Femur (tissue), 1 donor: ENCODE data around the gene RADIL.
A peak's percentile ranks its signal among the peaks of the same experiment; 100 is the strongest.

Experiments used
- DNase-seq: peaks from one replicate; pipeline ENCODE4 v3.0.0-alpha.2; 2017

Gene RADIL

DNA sequence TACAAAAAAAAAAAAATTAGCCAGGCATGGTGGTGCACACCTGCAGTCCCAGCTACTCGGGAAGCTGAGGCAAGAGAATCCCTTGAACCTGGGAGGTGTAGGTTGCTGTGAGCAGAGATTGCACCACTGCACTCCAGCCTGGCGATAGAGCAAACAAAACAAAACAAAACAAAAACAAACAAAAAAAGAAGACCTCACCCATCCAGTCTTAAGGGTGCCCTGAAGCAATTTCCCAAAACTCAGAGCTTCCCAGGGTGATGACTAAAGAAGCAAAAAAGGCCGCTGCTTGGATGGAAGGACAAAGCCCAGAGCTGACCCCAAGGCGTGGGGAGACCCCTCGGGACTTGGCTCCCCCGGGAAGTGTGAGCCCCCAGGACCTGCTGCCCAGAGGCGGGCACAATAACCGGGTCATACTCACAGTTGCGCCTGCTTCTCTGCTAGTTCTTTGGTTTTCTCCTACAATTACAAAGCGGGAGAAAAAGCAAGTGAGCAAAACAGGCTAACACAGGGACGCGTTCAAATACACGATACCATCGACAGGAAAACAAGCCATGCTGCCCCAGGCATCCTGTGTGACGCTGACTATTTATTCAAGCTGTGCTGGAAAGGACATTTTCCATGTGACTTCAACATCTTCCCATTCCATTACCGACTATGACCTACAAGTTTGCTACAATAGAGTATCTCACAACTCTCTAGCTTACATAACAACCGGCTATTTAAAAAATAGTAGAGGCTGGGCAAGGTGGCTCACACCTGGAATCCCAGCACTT lies 51.6 kb downstream of the RADIL start:
- DNase-seq, result no peak

DNA sequence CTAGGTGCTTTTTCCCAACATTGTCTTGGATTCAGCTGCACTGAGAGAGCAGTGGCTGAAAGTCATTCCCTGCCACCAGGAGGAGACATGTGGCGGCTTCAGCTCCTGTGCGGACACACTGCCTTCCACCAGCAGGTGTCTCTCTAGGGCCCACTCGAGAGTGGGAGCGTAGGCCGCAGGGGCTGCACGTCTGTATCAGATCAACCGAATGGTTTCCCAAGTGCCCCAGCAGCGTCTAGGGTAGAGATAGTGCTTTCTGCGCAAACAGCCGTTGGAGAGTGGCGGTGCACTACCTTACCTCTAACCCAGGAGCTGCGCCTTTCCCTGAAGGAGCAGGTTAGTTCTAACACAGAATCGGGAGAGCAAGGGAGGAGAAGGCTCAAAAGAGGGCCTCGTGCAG lies 53.3 kb downstream of the RADIL start:
- DNase-seq, result peak; percentile 80

DNA sequence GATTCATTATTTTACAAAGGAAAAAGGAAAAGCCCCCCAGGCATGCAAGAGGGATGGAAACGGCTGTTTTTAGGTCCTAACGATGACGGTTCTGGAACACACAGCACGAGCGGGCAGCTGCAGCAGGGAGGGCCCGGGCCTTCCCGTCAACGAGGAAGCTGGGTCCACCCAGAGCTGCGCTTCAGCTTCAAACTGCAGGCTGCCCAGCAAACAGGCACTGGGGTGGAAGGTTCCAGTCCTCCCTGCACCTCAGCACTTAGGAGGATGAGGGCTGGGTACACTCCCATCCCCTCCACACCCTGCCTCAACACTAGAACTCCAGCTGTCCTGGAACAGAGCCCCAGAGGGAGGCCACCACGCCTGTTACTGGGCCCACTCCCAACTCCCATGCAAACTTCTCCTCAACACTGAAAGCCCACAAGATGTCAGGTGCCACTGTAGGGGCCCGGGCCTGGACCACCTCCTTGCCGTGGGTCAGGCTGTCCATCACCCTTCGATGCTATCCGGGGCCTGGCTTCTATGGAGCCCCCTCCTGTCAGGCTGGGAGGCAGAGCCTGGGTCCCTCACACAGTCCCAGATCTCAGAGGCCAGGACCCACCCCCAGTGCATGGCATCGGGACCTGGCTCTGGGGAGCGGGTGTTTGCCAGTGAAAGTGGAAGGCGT lies 54.7 kb downstream of the RADIL start:
- no peak for DNase-seq

DNA sequence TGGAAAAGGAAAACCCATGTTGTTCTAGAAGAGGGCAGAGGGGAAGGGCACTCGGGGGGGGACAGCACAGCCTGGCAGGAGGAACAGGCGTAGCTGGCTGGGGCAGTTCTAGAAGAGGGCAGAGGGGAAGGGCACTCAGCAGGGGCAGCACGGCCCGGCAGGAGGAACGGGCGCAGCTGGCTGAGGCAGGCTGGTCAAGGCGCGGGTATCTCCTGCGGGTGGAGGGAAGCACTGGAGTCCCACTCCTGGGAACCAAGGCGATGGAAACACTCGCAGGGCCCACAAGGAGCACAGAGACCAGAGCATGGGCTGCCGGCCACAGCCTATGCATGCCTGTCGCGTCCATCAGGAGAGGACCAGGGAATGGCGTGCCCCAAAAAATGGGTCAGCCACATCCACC lies 58.4 kb downstream of the RADIL start:
- DNase-seq, result no peak

DNA sequence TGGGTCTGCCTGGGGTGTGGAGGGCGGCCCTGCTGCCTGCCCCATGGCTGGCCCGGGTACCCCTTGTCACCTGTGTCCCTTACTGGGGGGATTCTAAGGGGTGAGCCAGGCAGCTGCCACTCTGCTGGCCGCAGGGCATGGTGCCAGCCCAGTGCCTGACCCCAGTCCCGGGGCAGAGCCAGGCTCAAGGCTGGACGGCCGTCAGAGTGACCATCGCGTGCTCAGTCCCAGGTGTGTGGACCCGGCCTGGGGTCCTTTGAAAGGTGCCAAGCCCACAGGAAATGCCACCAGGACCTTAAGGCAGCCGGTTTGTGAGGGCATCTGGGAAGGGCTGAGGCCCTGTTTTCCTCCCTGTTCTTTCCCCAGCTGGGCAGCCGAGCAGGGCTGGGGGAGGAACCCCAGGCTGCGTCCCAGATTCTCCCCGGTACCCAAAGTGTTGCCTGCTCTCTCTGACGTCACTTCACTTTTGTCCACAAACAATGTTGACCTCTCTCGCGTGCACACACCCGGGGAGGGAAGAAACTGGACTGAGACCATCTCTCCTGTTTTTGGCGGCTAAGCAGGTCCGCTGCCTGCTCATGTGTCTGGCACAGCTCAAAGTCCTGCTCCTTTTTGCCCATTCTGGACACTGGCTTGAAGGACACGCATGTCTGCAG lies 59.3 kb downstream of the RADIL start:
- DNase-seq, result no peak

DNA sequence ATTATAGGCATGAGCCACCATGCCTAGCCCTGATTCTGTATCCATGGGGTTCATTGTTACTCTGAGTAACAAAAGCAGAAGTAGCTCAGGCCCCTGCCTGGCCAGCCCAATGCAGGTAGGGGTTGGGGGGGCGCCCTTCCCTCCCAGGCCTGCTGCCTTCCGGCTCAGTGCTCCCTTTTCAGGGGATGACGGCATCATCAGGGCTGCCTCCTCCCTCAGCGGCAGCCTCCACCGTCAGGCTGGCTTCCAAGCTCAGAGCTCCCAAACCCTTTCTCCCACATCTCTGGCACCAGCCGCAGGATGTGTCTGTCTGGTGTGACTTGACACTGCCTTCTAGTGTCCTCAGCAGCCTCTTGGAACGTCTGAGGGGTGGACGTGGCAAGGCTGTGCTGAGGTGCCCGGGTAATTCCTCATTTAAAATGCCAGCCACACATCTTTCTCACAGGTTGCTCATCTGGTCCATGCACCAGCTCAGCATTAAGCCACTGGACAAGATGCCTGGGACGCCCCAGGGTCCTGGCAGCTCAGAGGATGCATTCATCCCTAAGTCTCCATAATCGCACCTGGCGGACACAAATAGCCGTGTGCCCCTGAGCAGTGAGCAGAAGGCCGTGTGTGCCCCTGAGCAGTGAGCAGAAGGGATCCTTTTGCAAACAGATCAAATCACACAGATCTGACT lies 59.9 kb downstream of the RADIL start:
- DNase-seq, result no peak

DNA sequence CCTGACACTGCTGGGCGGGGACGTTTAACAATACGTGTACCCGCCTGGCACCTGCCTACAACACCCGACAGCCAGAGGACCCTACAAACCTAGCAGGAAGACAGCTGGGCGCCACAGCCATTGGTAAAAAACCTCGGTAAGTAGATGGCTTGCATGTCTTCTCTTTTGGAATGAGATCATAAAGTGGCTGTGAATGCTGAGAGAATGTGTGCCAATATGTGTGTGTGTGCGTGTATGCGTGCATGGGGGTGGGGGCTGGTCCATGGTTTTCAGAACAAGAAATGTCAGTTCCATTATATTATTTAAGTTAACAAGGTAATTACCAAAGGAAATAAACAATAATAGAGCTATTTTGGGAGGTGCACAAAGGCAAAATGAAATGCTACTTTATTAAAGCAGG lies 60.8 kb downstream of the RADIL start:
- DNase-seq, result no peak

DNA sequence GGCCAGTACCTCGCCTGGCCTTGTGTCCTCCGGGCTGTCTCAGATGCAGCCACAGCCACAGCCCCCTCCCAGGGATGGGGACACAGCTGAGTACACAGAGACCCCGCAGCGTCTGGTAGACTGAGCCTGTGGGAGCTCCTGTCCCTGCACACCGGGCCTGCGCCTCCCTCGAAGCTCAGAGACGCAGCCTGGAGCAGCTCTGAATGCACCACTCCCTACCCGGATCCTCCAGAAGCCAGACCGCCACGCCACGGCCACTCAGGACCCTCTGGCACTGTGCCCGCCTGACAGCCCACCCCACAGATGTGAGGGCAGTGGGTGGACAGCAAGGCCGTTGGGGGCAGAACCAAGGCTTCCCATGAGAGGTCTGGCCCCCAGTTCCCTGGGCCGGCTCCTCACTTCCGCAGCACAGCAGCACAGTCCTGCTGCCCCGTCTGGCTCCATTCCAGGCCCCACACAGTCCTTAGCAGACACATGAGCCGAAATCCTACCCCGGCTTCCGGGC lies 62.5 kb downstream of the RADIL start:
- DNase-seq, result peak; percentile 31

DNA sequence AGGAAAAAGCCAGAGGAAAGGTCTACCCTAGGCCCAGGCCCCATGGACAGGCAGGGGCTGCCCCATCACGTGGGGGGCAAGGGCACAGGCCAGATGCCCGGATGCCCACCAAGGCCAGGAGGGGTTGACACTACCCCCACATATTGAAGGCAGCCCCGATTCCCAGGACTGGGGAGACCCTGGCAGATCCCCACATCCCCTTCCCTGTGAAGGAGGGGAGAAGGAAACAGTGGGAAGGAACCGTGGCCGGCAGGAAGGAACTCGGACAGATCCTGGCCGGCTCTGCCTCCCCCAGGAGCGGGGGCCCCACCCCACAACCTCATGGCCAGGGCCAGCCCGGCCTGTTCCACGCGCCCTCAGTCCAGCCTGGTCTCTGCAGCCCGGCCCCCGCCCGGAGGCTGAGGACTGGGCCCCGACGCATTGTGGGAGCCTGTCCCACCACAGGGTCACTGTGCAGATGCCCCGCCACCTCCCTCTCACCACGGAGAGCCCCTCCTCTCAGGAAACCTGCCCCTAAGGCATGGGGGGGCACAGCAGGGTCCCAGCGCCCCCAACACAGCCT lies 63.0 kb downstream of the RADIL start:
- DNase-seq, result peak; percentile 47

DNA sequence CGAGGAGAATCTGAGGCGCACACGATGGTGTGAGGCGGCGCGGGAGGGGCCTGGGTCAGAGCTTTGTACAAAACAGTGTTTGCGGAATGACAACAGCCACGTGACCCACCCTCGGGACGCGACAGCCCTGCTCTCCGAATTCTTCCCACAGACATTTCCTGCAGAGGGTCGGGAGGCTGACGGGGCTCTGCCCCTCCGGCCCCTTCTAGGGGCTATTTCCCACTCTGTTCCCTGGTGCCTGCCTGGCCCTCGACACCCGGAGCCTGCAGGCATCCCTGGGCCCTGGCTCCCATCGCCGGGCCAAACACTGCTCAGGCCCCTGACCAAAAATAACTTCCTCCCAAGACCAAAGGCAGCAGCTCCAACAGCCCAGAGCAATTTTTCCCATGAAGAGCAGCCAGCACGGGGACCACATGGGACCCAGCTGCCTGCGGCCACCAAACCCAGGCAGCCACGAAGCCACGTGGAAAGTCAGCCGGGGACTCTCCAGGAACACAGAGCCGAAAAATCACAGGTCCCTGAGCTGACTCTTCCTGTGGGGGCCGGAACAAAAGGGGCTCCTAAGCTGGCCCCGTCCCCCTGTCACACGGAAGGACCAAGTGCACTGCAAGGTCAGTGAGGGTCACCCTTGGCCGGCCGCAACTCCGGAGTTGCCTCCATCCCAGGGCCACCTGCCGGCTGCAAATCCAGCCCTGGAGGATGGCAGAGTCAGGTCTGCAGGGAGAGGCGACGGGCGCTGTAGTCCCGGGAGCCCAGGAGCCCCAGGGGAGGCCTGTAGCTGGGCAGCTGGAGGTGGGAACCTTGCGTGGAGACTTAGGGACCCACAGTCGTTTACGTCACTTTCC lies 63.7 kb downstream of the RADIL start:
- DNase-seq, result peak; percentile 67

DNA sequence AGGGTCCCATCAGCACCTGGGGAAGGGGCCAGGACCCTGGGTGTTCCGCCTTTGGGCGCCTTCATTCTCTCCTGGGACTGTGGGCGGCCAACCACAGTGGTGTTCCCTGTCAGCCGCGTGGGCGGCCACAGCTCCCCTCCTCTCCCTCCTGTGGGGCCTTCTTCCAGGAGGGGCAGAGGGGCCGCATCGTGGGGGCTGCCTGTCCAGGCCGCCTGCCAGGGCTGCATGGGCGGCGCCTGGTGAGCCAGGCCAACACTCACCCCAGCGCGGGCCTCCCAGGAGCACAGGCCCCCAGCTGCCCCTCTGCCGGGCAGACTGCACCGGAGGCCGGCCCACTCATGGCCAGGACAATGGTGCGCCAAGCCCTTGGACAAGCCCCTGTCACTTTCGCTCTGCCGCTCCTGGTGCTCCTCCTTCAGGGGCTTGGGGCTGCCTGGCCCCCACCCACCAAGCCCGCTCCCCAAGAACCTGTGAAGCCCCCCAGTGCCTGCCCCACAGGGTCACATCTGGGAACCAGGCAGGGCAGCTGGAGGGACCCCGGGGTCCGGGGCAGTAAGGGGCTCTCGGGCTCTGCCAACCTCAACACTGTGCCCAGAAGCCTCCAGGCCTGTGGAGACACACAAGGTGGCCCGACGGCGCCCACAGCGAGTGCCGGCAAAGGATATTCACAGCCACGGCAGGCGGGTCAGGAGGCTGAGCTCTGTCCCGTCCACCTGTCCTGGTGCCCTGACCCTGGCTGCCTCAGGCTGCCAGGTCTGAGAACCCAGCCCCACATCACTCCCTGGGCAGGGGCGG lies 65.3 kb downstream of the RADIL start:
- DNase-seq, result no peak

DNA sequence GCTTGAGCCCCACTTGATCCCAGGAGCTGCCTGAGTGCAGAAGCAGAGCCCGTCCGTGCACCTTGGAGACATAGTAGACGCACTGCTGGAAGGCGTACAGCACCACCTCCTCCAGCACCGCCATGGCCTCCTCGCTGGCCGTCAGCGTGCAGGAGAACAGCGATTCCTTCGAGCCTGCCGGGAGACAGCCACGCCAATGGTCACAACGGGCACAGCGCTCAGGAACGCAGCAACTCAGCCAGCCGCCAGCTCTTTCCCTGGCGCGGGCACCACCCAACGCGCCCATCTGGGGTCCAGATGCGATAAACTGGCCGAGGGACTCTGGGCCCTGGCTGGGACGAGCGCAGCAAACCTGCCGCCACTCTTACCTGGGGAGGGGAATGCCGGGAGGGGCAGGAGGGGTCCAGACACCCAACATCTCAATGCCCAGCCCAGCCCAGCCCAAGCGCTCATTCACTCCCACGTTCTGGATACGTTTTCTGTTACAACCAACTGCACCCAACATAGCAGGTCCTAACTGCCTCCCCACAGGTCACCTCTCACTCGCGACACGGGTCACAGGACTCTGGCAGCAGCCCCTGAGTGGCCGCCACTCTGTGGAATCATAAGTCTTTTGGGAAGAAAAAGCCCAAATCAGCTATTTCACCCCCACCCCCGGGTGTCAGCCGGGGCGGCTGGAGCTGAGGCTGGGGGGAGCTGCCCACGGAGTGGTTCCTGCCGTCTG lies 66.2 kb downstream of the RADIL start:
- no peak for DNase-seq

DNA sequence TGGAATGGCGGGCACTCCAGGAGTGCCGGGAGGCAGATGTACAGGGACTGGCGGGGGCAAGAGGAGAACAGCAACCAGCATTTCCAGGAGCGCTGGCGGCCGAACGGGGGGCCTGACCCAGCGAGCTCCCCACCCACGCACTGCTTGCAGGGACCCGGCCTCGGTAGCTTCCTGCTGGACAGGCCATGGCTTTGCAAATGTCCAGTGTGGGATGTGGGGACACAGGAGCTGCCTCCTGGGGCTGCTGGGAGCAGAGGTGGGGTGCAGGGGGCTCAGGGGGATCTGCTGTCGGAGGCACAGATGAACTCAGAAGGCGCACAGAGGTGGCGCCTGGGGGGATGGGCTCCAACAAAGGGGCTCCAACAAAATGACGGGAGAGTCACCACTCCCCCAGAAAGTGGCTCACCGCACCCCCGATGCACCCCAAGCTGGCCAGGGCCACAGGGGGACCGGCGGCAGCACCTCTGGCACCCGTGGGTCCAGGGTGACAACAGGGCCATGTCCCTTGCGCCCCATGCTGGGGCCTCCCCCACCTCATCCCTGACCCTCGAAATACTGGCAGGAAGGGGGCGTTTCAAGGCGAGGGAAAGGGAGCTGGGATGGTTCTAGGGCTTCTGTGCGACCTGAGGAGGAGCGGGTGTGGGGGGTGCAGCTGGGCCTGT lies 67.0 kb downstream of the RADIL start:
- no peak for DNase-seq

DNA sequence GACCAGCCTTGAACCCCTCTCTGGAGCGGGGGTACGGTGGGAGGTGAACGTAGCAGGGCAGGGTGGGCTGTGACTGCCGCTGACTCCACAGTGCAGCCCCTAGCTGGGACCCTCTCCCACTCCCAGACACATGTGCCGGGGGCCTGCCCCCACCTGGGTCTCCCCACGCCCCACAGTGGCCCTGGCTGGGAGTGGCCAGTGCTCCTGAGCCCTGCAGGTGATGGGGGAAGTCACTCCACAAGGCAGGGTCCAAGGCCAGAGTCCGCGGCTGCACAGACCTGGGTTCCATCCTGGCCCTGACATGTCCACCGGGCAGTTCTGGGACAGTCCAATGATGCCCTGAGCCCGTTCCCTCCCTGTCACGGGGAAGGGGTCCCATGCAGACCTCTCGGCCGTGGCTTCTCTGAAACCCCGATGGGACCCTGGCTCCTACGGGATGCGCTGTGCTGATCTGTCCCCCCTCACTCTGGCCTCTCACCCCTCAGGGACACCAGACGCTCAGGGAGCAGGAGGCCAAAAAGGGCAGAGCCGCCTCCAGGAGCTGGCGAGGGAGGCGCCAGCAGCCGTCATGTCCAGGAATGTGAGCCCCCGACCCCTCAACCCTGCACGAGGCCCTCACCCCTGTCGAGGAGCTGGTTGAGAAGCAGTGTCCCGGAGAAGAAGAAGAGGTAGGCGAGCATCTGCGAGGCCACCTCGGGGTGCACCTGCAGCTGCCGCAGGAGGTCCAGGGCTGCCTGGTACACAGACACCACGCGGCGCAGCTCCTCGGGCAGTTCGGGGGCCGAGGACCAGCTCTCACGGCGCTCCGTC lies 67.7 kb downstream of the RADIL start:
- no peak for DNase-seq

DNA sequence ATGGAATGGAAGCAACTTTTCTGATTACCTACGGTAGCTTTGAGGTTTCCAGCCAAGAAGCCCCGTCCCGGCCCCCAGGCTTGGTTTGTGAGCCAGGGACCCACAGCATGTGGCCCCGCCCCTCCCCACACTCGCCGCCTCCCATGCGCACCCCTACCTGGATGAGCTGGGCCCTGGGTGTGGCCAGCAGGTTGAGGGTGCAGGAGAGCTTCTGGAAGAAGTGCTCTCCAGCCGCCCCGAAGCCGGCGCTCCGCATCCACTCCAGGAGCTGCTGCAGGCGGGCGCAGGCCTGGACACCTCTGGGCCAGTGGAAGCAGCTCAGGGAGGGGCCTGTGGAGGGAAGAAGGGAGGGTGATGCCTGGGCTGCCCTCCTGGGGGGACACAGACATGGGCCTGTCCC lies 68.4 kb downstream of the RADIL start:
- no peak for DNase-seq

DNA sequence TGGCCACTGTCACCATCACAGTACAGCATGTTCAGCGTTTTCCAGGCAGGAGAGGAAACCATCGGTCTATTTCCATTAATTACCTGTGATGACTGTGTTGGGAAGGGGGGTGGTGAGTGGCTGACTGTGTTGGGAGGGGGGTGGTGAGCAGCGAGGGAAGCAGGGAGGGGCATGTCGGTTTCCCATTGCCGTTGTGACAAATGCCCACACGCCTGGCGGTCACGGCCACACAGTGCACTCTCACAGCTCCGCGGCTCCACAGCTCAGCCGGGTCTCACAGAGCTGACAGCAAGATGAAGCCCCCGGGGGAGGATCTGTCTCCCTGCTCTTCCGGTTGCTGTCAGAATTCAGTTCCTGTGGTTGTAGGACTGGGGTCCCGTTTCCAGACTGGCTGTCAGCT lies 69.1 kb downstream of the RADIL start:
- no peak for DNase-seq

DNA sequence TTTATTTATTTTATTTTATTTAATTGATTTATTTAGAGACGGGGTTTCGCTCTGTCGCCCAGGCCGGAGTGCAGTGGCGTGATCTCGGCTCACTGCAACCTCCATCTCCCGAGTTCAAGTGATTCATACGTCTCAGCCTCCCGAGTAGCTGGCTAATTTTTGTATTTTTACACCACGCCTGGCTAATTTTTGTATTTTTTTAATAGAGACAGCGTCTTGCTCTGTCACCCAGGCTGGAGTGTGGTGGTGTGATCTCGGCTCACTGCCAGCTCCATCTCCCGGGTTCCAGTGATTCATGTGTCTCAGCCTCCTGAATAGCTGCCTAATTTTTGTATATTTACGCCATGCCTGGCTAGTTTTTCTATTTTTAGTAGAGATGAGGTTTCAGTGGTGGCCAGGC lies 73.8 kb downstream of the RADIL start:
- DNase-seq, result no peak

DNA sequence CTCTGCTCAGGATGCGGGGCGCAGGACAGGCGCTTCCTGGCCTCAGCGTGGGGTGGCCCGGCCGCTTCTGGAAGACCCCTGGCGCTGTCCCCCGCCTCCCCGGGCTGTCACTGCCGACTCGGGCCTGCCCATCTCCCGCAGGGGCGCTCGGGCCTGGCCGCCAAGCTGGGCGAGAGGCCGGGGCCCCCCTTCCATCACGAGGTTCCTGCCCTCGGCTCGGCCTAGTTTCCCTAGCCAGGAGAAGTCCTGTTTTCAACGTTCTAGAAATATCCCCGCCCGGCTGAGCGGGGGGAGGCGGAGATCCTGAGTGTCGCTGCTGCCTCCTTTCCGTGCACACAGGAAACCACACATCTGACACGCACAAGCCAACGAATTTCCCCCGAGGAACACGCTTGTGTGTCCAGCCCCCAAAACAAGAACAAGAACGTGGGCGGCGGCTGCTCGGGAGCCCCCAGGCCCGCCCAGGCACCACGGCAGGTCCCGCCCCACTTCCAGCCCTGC lies 74.4 kb downstream of the RADIL start:
- DNase-seq, result peak; percentile 40

DNA sequence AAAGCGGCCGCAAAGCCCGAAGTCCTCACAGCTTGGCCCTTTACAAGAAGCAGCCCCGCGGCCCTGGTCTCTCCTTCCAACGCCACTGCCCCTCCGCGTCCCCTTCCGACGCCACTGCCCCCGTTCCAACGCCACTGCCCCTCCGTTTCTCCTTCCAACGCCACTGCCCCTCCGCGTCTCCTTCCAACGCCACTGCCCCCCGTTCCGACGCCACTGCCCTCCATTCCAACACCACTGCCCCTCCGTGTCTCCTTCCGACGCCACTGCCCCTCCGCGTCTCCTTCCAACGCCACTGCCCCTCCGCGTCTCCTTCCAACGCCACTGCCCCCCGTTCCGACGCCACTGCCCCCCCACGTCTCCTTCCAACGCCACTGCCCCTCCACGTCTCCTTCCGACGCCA lies 75.0 kb downstream of the RADIL start:
- peak; percentile 9 for DNase-seq
